H1 (cell line): Measurements from ENCODE around the gene ZNF470. TPM values are rescaled to one million over a fixed set of nuclear protein-coding genes. Genes with fewer than 3 reads are reported as not detected.
A peak's percentile ranks its signal among the peaks of the same experiment; 100 is the strongest.

Source experiments
- CTCF ChIA-PET: fragments of 300-600 bp; sonication (Branson Sonifier 250); formaldehyde crosslinking; loops from one replicate; lab custom pipeline; 2021; ENCODE audit not compliant: partially characterized antibody; lab: Charles Lee
- POLR2A ChIA-PET: fragments of 300-600 bp; sonication (Branson Sonifier 250); formaldehyde crosslinking; loops from one replicate; lab custom pipeline; 2021; ENCODE audit warnings: inconsistent platforms; ENCODE audit not compliant: partially characterized antibody; lab: Charles Lee
- DNase-seq, 2 experiments: peaks; one replicate each; pipeline versions ENCODE4 v3.0.0 to v3.0.0-alpha.2; 2010 to 2022; ENCODE audit warnings: low spot score in 2 of 2, low read depth in 1 of 2, mixed read lengths in 1 of 2
- FAIRE-seq: peaks from 2 replicates; lab custom pipeline; 2011; peaks lifted over from hg19 to GRCh38; lab: Jason Lieb, UNC
- H2AFZ ChIP-seq: 2 replicates; pipeline ENCODE4 v1.8.1; 2012; ENCODE audit warnings: low read length, inconsistent platforms
- H2AK5ac ChIP-seq: 2 replicates; pipeline ENCODE4 v1.6.1; 2013; ENCODE audit warnings: low read depth, low read length
- H2BK120ac ChIP-seq: replicated peaks from 2 replicates; pipeline ENCODE3; 2013; ENCODE audit warnings: low read depth, low read length, inconsistent platforms
- H2BK12ac ChIP-seq: 2 replicates; pipeline ENCODE4 v1.6.1; 2013; ENCODE audit warnings: low read depth, low read length
- H2BK15ac ChIP-seq: 2 replicates; pipeline ENCODE4 v1.6.1; 2013; ENCODE audit warnings: low read length
- H2BK20ac ChIP-seq: 2 replicates; pipeline ENCODE4 v1.6.1; 2013; ENCODE audit warnings: low read length
- H2BK5ac ChIP-seq: 2 replicates; pipeline ENCODE4 v1.6.1; 2013; ENCODE audit warnings: low read depth, low read length
- H3K14ac ChIP-seq: 2 replicates; pipeline ENCODE4 v1.6.1; 2013; ENCODE audit warnings: inconsistent platforms; ENCODE audit not compliant: insufficient read length
- H3K18ac ChIP-seq: 2 replicates; pipeline ENCODE4 v1.6.1; 2013; ENCODE audit warnings: low read length; ENCODE audit errors: extremely low read depth
- H3K23ac ChIP-seq: 2 replicates; pipeline ENCODE4 v1.6.1; 2013; ENCODE audit warnings: inconsistent platforms; ENCODE audit not compliant: insufficient read length
- H3K23me2 ChIP-seq: 2 replicates; pipeline ENCODE4 v1.6.1; 2013; ENCODE audit warnings: low read depth, low read length
- H3K27ac ChIP-seq: 2 replicates; pipeline ENCODE4 v1.6.1; 2011; ENCODE audit warnings: low read depth, low read length, inconsistent platforms
- H3K27me3 ChIP-seq, 4 experiments: replicated peaks in 1 of 4; 1 replicate in 1 of 4; 2 replicates in 3 of 4; pipeline versions ENCODE4 v1.6.1 to v1.8.1; 2011 to 2013; ENCODE audit warnings: low read length in 3 of 4, mild to moderate bottlenecking in 3 of 4, inconsistent platforms in 2 of 4, mixed read lengths in 2 of 4, moderate library complexity in 1 of 4; ENCODE audit not compliant: control insufficient read depth in 3 of 4, insufficient read depth in 3 of 4; ENCODE audit errors: extremely low read depth in 1 of 4
- H3K36me3 ChIP-seq, 4 experiments: 2 replicates each; pipeline versions ENCODE4 v1.6.1 to v1.8.1; 2011 to 2013; ENCODE audit warnings: mild to moderate bottlenecking in 4 of 4, low read length in 3 of 4, moderate library complexity in 2 of 4, control low read depth in 1 of 4, inconsistent platforms in 1 of 4; ENCODE audit not compliant: insufficient read depth in 4 of 4, control insufficient read depth in 2 of 4
- H3K4ac ChIP-seq: replicated peaks from 2 replicates; pipeline ENCODE3; 2013; ENCODE audit warnings: low read length, low read depth, mixed read lengths, inconsistent platforms; ENCODE audit not compliant: insufficient read length
- H3K4me1 ChIP-seq, 4 experiments: replicated peaks in 1 of 4; 1 replicate in 1 of 4; 2 replicates in 3 of 4; pipeline versions ENCODE4 v1.6.1 to v1.8.1; 2011 to 2013; ENCODE audit warnings: low read length in 3 of 4, inconsistent platforms in 2 of 4, mixed read lengths in 1 of 4; ENCODE audit not compliant: insufficient read depth in 4 of 4, control insufficient read depth in 3 of 4
- H3K4me2 ChIP-seq, 2 experiments: 2 replicates each; pipeline versions ENCODE4 v1.6.1 to v1.8.1; 2011 to 2013; ENCODE audit warnings: low read depth in 2 of 2, low read length in 2 of 2, control low read depth in 1 of 2, inconsistent platforms in 1 of 2, mild to moderate bottlenecking in 1 of 2; ENCODE audit not compliant: insufficient read depth in 1 of 2
- H3K4me3 ChIP-seq, 4 experiments: fragments of 200-600, 300-600 bp in 1 of 4; sonication (generic), shearing (Covaris generic), sonication (Bioruptor Twin) in 1 of 4; 2 replicates each; pipeline versions ENCODE4 v1.5.1 to v1.8.1; 2011 to 2016; ENCODE audit warnings: low read length in 4 of 4, low read depth in 3 of 4, control low read depth in 2 of 4, inconsistent platforms in 2 of 4, mild to moderate bottlenecking in 2 of 4, mixed read lengths in 1 of 4, moderate library complexity in 1 of 4; ENCODE audit not compliant: insufficient read depth in 2 of 4; ENCODE audit errors: extremely low read depth in 1 of 4
- H3K56ac ChIP-seq: replicated peaks from 2 replicates; pipeline ENCODE3; 2013; ENCODE audit warnings: low read depth, mild to moderate bottlenecking, mixed read lengths, low read length, inconsistent platforms; ENCODE audit not compliant: insufficient read length
- H3K79me1 ChIP-seq: 2 replicates; pipeline ENCODE4 v1.6.1; 2013; ENCODE audit warnings: low read depth, low read length, control low read depth
- H3K79me2 ChIP-seq, 2 experiments: 2 replicates each; pipeline versions ENCODE4 v1.6.1 to v1.8.1; 2012 to 2013; ENCODE audit warnings: low read length in 2 of 2, mild to moderate bottlenecking in 2 of 2, inconsistent platforms in 1 of 2; ENCODE audit not compliant: insufficient read depth in 2 of 2, control insufficient read depth in 1 of 2
- H3K9ac ChIP-seq, 4 experiments: replicated peaks in 1 of 4; 1 replicate in 1 of 4; 2 replicates in 3 of 4; pipeline versions ENCODE4 v1.6.1 to v1.8.1; 2011 to 2013; ENCODE audit warnings: low read depth in 3 of 4, low read length in 3 of 4, control low read depth in 2 of 4, mild to moderate bottlenecking in 2 of 4, moderate library complexity in 2 of 4, inconsistent platforms in 1 of 4; ENCODE audit errors: extremely low read depth in 1 of 4
- H3K9me3 ChIP-seq, 2 experiments: 2 replicates each; pipeline versions ENCODE4 v1.6.1 to v1.8.1; 2012 to 2013; ENCODE audit warnings: mild to moderate bottlenecking in 2 of 2, moderate library complexity in 2 of 2, control low read depth in 1 of 2, inconsistent platforms in 1 of 2, low read depth in 1 of 2, low read length in 1 of 2, mixed read lengths in 1 of 2; ENCODE audit not compliant: insufficient read depth in 2 of 2
- H4K20me1 ChIP-seq, 2 experiments: replicated peaks in 1 of 2; 2 replicates each; pipeline versions ENCODE3 to v1.8.1; 2011 to 2013; ENCODE audit warnings: inconsistent platforms in 2 of 2, low read length in 2 of 2, mild to moderate bottlenecking in 1 of 2; ENCODE audit not compliant: insufficient read depth in 2 of 2, control insufficient read depth in 1 of 2
- H4K5ac ChIP-seq: 2 replicates; pipeline ENCODE4 v1.6.1; 2013; ENCODE audit warnings: low read length, low read depth, mixed read lengths, inconsistent platforms; ENCODE audit not compliant: insufficient read length
- H4K8ac ChIP-seq: 2 replicates; pipeline ENCODE4 v1.8.0; 2013; ENCODE audit warnings: mild to moderate bottlenecking, moderate library complexity, low read length, inconsistent platforms; ENCODE audit not compliant: insufficient read depth; ENCODE audit errors: extremely low read depth
- H4K91ac ChIP-seq: replicated peaks from 2 replicates; pipeline ENCODE3; 2013; ENCODE audit warnings: low read length, mixed read lengths, inconsistent platforms; ENCODE audit not compliant: insufficient read length
- HDAC6 ChIP-seq: IDR thresholded peaks from one replicate; pipeline ENCODE4 v1.7.1; 2012; ENCODE audit warnings: low read depth, mild to moderate bottlenecking, inconsistent platforms, low read length, moderate library complexity
- SUZ12 ChIP-seq: fragments of 200-600 bp; sonication (generic); IDR thresholded peaks from 2 replicates; pipeline ENCODE4 v1.6.1; 2012; ENCODE audit warnings: mild to moderate bottlenecking, inconsistent platforms, low read length, moderate library complexity, mixed read lengths
- ZNF274 ChIP-seq: IDR thresholded peaks from 2 replicates; pipeline ENCODE4 v1.7.0; 2012; ENCODE audit warnings: low read length, borderline replicate concordance; ENCODE audit errors: extremely low read depth
- WGBS, 2 experiments: shearing (Covaris generic) in 1 of 2; methylation state at CpG; one replicate each; pipeline versions ENCODE4 v1.1.6 to v1.1.7; 2013 to 2015; ENCODE audit warnings: low lambda C conversion rate in 2 of 2, mixed read lengths in 2 of 2, inconsistent platforms in 1 of 2, low coverage in 1 of 2, missing lambda C conversion rate in 1 of 2; ENCODE audit not compliant: insufficient replicate concordance in 2 of 2, insufficient coverage in 1 of 2, insufficient read length in 1 of 2; ENCODE audit errors: extremely low coverage in 1 of 2, missing lambda C conversion rate in 1 of 2; 5-methylcytosine and 5-hydroxymethylcytosine counted together
- polyA plus RNA-seq, 7 experiments: library from polyadenylated mRNA; depleted of rRNA in 3 of 7; stranded (reverse) in 5 of 7; unstranded in 2 of 7; fragments of >200 nt in 5 of 7; fragments of 200-250 nt in 2 of 7; gene quantifications; 1 replicate in 5 of 7; 2 replicates in 1 of 7; 4 replicates in 1 of 7; pipeline versions ENCODE4 v1.2.1 to v1.2.3, GENCODE V29; 2011 to 2013; ENCODE audit warnings: missing spikeins in 2 of 7, mixed read lengths in 2 of 7
- total RNA-seq: library from RNA; stranded (reverse); fragmentation: NEBNext Ultra II Directional; extraction: Animal tissue kit (Norgen Biotek cat#: 25700); gene quantifications from 2 replicates; pipeline ENCODE4 v1.2.1, GENCODE V29; 2021

The ZNF470 gene
- total and polyA plus RNA-seq, 2 of the 8 experiments (the other 6 are each of a cell fraction or from before 2014, with no cell fraction given): 2.0 to 8.8 TPM

- WGBS, 2 experiments: 69% methylated on average over 6 of the region's 6 CpGs; no CpG with 5 or more reads in 1 of the 2 experiments
Measured at GRCh38 chr19:56554272-56554869, 12.9 kb upstream of the ZNF470 start.

More at GRCh38 chr19:56554272-56554869, 12.9 kb upstream of the ZNF470 start:
- FAIRE-seq (no peak), DNase-seq (no peak)
- H3K56ac ChIP-seq: no peak overlapping the region
- H3K27me3 ChIP-seq: no peaks in the 10 kb centered on the region
- no peak overlapping the region for H2BK120ac ChIP-seq
- H4K5ac ChIP-seq: no peak overlapping the region
- H3K79me1 ChIP-seq: no peaks in the 10 kb centered on the region; the same call in 1 of the 2 replicates
- no peak overlapping the region for H2BK20ac ChIP-seq
- H3K14ac ChIP-seq: no peak overlapping the region
- no peak overlapping the region for H2BK12ac ChIP-seq
- H3K4me2 ChIP-seq: no peak overlapping the region
- H4K20me1 ChIP-seq: no peaks in the 10 kb centered on the region
- H3K27ac ChIP-seq: no peak overlapping the region
- no peak overlapping the region for H3K4ac ChIP-seq
- H3K23me2 ChIP-seq: no peaks in the 10 kb centered on the region
- peaks cover 7 to 36% (median 23%) of the 10 kb centered on the region in 4 experiments; a peak in 6 of 8 replicates for H3K36me3 ChIP-seq
- POLR2A ChIA-PET: interaction anchor here (0.8 to 1.4 kb wide), 2 partner anchors 9 to 14 kb away, joined by 3 read pairs; no protein-coding TSS in a partner anchor
- H3K18ac ChIP-seq: no peak overlapping the region
- H3K9ac ChIP-seq: no peak overlapping the region
- H2AFZ ChIP-seq: no peak overlapping the region
- TF ChIP-seq ZNF274 (peak; percentile 64; the same call in 1 of the 2 replicates), HDAC6 (no peak), SUZ12 (no peak)
- no peak overlapping the region for H2AK5ac ChIP-seq
- no peak overlapping the region for H2BK15ac ChIP-seq
- H3K4me1 ChIP-seq: no peaks in the 10 kb centered on the region
- peaks cover 37 to 43% of the 10 kb centered on the region in 2 experiments for H3K9me3 ChIP-seq
- H2BK5ac ChIP-seq: no peak overlapping the region
- H3K23ac ChIP-seq: no peak overlapping the region
- no peak overlapping the region for H4K8ac ChIP-seq
- no peaks in the 10 kb centered on the region for H3K79me2 ChIP-seq
- no peak overlapping the region for H4K91ac ChIP-seq
- CTCF ChIA-PET: interaction anchor here (1.0 kb wide), 1 partner anchor 488 kb away, joined by 3 read pairs; no protein-coding TSS in a partner anchor
- no peak overlapping the region for H3K4me3 ChIP-seq
